Hepatocyte (in vitro differentiated cells): ENCODE data around the gene MYLK2.
"Not testable (repeated sequence)": the region's sequence is repeated elsewhere in the genome, so short reads cannot be mapped to it uniquely, and the experiment has no call there.

ENCODE experiments used
- EZH2phosphoT487 ChIP-seq: fragments of 200-600 bp; sonication (generic); IDR thresholded peaks from one replicate; pipeline ENCODE4 v1.6.1; 2018; ENCODE audit warnings: antibody characterized with exemption, mild to moderate bottlenecking, low read depth, moderate library complexity; ENCODE audit not compliant: unreplicated experiment, severe bottlenecking
- TF ChIP-seq, protein P1 (sequence below): fragments of 200-600 bp; sonication (generic); IDR thresholded peaks from 2 replicates; pipeline ENCODE4 v1.5.1; 2016; ENCODE audit warnings: antibody characterized with exemption, mild to moderate bottlenecking; ENCODE audit not compliant: poor library complexity

DNA sequence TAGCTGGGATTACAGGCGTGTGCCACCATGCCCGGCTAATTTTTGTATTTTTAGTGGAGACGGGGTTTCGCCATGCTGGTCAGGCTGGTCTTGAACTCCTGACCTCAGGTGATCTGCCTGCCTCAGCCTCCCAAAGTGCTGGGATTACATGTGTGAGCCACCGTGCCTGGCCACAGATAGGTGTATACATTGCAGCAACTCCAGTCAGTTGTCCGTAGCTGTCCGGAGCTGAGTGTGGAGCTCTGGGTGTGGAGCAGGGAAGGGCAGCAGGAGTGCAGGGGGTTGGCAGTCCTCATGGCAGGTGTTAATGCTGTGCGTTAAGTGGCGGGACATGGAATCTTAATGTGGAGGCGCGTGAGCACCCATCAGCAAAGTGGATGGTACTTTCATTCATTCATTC lies 8.9 kb downstream of the MYLK2 start:
- TF ChIP-seq, protein P1, sequence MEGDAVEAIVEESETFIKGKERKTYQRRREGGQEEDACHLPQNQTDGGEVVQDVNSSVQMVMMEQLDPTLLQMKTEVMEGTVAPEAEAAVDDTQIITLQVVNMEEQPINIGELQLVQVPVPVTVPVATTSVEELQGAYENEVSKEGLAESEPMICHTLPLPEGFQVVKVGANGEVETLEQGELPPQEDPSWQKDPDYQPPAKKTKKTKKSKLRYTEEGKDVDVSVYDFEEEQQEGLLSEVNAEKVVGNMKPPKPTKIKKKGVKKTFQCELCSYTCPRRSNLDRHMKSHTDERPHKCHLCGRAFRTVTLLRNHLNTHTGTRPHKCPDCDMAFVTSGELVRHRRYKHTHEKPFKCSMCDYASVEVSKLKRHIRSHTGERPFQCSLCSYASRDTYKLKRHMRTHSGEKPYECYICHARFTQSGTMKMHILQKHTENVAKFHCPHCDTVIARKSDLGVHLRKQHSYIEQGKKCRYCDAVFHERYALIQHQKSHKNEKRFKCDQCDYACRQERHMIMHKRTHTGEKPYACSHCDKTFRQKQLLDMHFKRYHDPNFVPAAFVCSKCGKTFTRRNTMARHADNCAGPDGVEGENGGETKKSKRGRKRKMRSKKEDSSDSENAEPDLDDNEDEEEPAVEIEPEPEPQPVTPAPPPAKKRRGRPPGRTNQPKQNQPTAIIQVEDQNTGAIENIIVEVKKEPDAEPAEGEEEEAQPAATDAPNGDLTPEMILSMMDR = not testable (repeated sequence)
- not testable (repeated sequence) for TF ChIP-seq EZH2phosphoT487
